Osteoblast (primary cell): Measurements from ENCODE around the gene ADAMTSL2. TPM values are rescaled to one million over a fixed set of nuclear protein-coding genes. Genes with fewer than 3 reads are reported as not detected.

Experiments
- DNase-seq: peaks from one replicate; pipeline ENCODE4 v3.0.0; 2011; ENCODE audit warnings: low spot score, mixed read lengths; ENCODE audit not compliant: insufficient read length; ENCODE audit errors: missing footprints
- H2AFZ ChIP-seq: 2 replicates; pipeline ENCODE4 v1.6.0; 2011; ENCODE audit warnings: mild to moderate bottlenecking, low read length
- H3K27ac ChIP-seq: 2 replicates; pipeline ENCODE4 v1.5.1; 2011; ENCODE audit warnings: mild to moderate bottlenecking, low read depth, low read length, moderate library complexity
- H3K27me3 ChIP-seq: 2 replicates; pipeline ENCODE4 v1.6.0; 2012; ENCODE audit warnings: mild to moderate bottlenecking, control low read depth, inconsistent platforms, low read length, moderate library complexity; ENCODE audit not compliant: insufficient read depth
- H3K36me3 ChIP-seq: 2 replicates; pipeline ENCODE4 v1.5.1; 2011; ENCODE audit warnings: mild to moderate bottlenecking, low read length, control low read depth, moderate library complexity; ENCODE audit not compliant: insufficient read depth
- H3K4me1 ChIP-seq: 2 replicates; pipeline ENCODE4 v1.5.1; 2011; ENCODE audit warnings: mild to moderate bottlenecking, low read length, control low read depth, moderate library complexity; ENCODE audit not compliant: insufficient read depth
- H3K4me2 ChIP-seq: 2 replicates; pipeline ENCODE4 v1.6.0; 2011; ENCODE audit warnings: mild to moderate bottlenecking, low read length; ENCODE audit not compliant: insufficient read depth
- H3K4me3 ChIP-seq: fragments of 200-600 bp; sonication (generic); 3 replicates; pipeline ENCODE4 v1.5.1; 2012; ENCODE audit warnings: mild to moderate bottlenecking, low read length, inconsistent platforms; ENCODE audit not compliant: insufficient read depth
- H3K79me2 ChIP-seq: 2 replicates; pipeline ENCODE4 v1.6.0; 2012; ENCODE audit warnings: mild to moderate bottlenecking, low read length, control low read depth, inconsistent platforms; ENCODE audit not compliant: insufficient read depth
- H3K9me3 ChIP-seq: 2 replicates; pipeline ENCODE4 v1.5.1; 2011; ENCODE audit warnings: low read depth, low read length, control low read depth
- H4K20me1 ChIP-seq: 2 replicates; pipeline ENCODE4 v1.6.0; 2012; ENCODE audit warnings: mild to moderate bottlenecking, low read length, control low read depth; ENCODE audit not compliant: insufficient read depth
- CTCF ChIP-seq: IDR thresholded peaks from 2 replicates; pipeline ENCODE4 v1.5.1; 2011; ENCODE audit warnings: mild to moderate bottlenecking, low read depth, low read length, moderate library complexity; ENCODE audit errors: extremely low read depth
- total RNA-seq: library from RNA; depleted of rRNA; stranded (reverse); fragments of >200 nt; gene quantifications from 2 replicates; pipeline ENCODE4 v1.2.3, GENCODE V29; 2012

The ADAMTSL2 gene
- total RNA-seq, 1 donor = under 0.01 TPM

- no peak overlapping the region for H2AFZ ChIP-seq
- H3K36me3 ChIP-seq = no peaks in the 10 kb centered on the region
- H3K27ac ChIP-seq = no peak overlapping the region
- no peak for DNase-seq
- no peaks in the 10 kb centered on the region for H3K4me1 ChIP-seq
- TF ChIP-seq CTCF = no peak
- H3K79me2 ChIP-seq = no peaks in the 10 kb centered on the region
- H3K4me3 ChIP-seq = no peak overlapping the region
- H3K4me2 ChIP-seq = no peak overlapping the region
- H3K9me3 ChIP-seq = no peaks in the 10 kb centered on the region
- no peaks in the 10 kb centered on the region for H3K27me3 ChIP-seq
- no peaks in the 10 kb centered on the region for H4K20me1 ChIP-seq
Observed at GRCh38 chr9:133552236-133552635, 17.7 kb downstream of the ADAMTSL2 start.

GRCh38 chr9:133553123-133553522 lies 18.6 kb downstream of the ADAMTSL2 start:
- H3K36me3 ChIP-seq = no peaks in the 10 kb centered on the region
- H3K79me2 ChIP-seq = no peaks in the 10 kb centered on the region
- H3K9me3 ChIP-seq = no peaks in the 10 kb centered on the region
- no peak for DNase-seq
- TF ChIP-seq CTCF = no peak
- no peak overlapping the region for H3K27ac ChIP-seq
- no peak overlapping the region for H3K4me3 ChIP-seq
- H3K27me3 ChIP-seq = no peaks in the 10 kb centered on the region
- H4K20me1 ChIP-seq = no peaks in the 10 kb centered on the region
- peaks cover under 1% of the 10 kb centered on the region for H3K4me1 ChIP-seq
- H3K4me2 ChIP-seq = no peak overlapping the region
- no peak overlapping the region for H2AFZ ChIP-seq

- Histone ChIP-seq H3K27me3 (no peaks in the 10 kb centered on the region), H3K79me2 (no peaks in the 10 kb centered on the region), H3K36me3 (no peaks in the 10 kb centered on the region), H2AFZ (no peak overlapping the region), H3K4me2 (no peak overlapping the region), H3K4me1 (peaks cover 7% of the 10 kb centered on the region), H4K20me1 (no peaks in the 10 kb centered on the region), H3K4me3 (no peak overlapping the region), H3K27ac (no peak overlapping the region), H3K9me3 (no peaks in the 10 kb centered on the region)
- no peak for TF ChIP-seq CTCF
- no peak for DNase-seq
Observed at GRCh38 chr9:133553973-133554713, 19.6 kb downstream of the ADAMTSL2 start.

GRCh38 chr9:133554729-133555128 lies 20.2 kb downstream of the ADAMTSL2 start:
- H2AFZ ChIP-seq = no peak overlapping the region
- peaks cover 7% of the 10 kb centered on the region for H3K4me1 ChIP-seq
- no peaks in the 10 kb centered on the region for H3K36me3 ChIP-seq
- H3K9me3 ChIP-seq = no peaks in the 10 kb centered on the region
- H3K27ac ChIP-seq = no peak overlapping the region
- no peak for DNase-seq
- H4K20me1 ChIP-seq = no peaks in the 10 kb centered on the region
- H3K27me3 ChIP-seq = no peaks in the 10 kb centered on the region
- no peak for TF ChIP-seq CTCF
- no peak overlapping the region for H3K4me2 ChIP-seq
- no peaks in the 10 kb centered on the region for H3K79me2 ChIP-seq
- no peak overlapping the region for H3K4me3 ChIP-seq
